HepG2 (cell line): ENCODE measurements around the gene FXN. TPM values are rescaled to one million over a fixed set of nuclear protein-coding genes. Genes with fewer than 3 reads are reported as not detected.

ENCODE experiments used
- ATAC-seq: fragments of 200-7000 bp; cut with Tn5 transposase; 3 replicates; pipeline ENCODE4 v1.9.1; 2020; ENCODE audit warnings: mild to moderate bottlenecking, moderate library complexity
- BruUV-seq: library from RNA; stranded (reverse); fragments of 400-500 nt; replicated peaks from 2 replicates; lab custom pipeline; 2021; lab: Mats Ljungman, UMichigan
- CTCF ChIA-PET: fragments of 300-600 bp; formaldehyde crosslinking; extraction: SDS; loops from one replicate; lab custom pipeline; 2021; ENCODE audit warnings: low total read pairs, inconsistent platforms, low intra/inter-chr PET ratio; lab: Yijun Ruan, JAX
- POLR2A ChIA-PET: fragments of 350-600 bp; sonication (Branson Sonifier 250); formaldehyde crosslinking; loops from one replicate; lab custom pipeline; 2020; ENCODE audit warnings: antibody characterized with exemption, inconsistent platforms; lab: Yijun Ruan, JAX
- DNase-seq: peaks from one replicate; pipeline ENCODE4 v3.0.0-alpha.2; 2015; ENCODE audit warnings: low spot score
- FAIRE-seq: peaks from 3 replicates; lab custom pipeline; 2011; peaks lifted over from hg19 to GRCh38; lab: Jason Lieb, UNC
- H2AFZ ChIP-seq: one replicate; pipeline ENCODE4 v1.6.1; 2011; ENCODE audit warnings: low read length, inconsistent platforms
- H3K27ac ChIP-seq: fragments of 300-600 bp; 3 replicates; pipeline ENCODE4 v1.8.0; 2011; ENCODE audit warnings: mixed run types, mild to moderate bottlenecking, mixed read lengths, low read length, inconsistent platforms; ENCODE audit not compliant: insufficient read depth; ENCODE audit errors: extremely low read length
- H3K27me3 ChIP-seq, 2 experiments: fragments of 200-600 bp in 1 of 2; 2 replicates in 1 of 2; 3 replicates in 1 of 2; pipeline versions ENCODE4 v1.6.0 to v1.8.0; 2011; ENCODE audit warnings: low read length in 2 of 2, mild to moderate bottlenecking in 2 of 2, moderate library complexity in 2 of 2, inconsistent platforms in 1 of 2; ENCODE audit not compliant: insufficient read depth in 2 of 2, control insufficient read depth in 1 of 2
- H3K36me3 ChIP-seq, 2 experiments: fragments of 200-600 bp in 1 of 2; replicated peaks in 1 of 2; 2 replicates in 1 of 2; 3 replicates in 1 of 2; pipeline versions ENCODE4 v1.5.1 to v1.8.0; 2011; ENCODE audit warnings: low read length in 2 of 2, inconsistent platforms in 1 of 2; ENCODE audit not compliant: insufficient read depth in 2 of 2, control insufficient read depth in 1 of 2
- H3K4me1 ChIP-seq: 2 replicates; pipeline ENCODE4 v1.5.1; 2012; ENCODE audit warnings: low read length, inconsistent platforms; ENCODE audit not compliant: insufficient read depth
- H3K4me2 ChIP-seq: 2 replicates; pipeline ENCODE4 v1.6.0; 2011; ENCODE audit warnings: low read depth, low read length, inconsistent platforms
- H3K4me3 ChIP-seq, 3 experiments: fragments of 200-600 bp in 1 of 3; sonication (generic), shearing (Covaris generic) in 1 of 3; replicated peaks in 1 of 3; 2 replicates each; pipeline ENCODE4 v1.5.1; 2011 to 2016; ENCODE audit warnings: low read length in 3 of 3, inconsistent platforms in 2 of 3, low read depth in 2 of 3, mild to moderate bottlenecking in 2 of 3, control low read depth in 1 of 3, mixed read lengths in 1 of 3; ENCODE audit not compliant: insufficient read depth in 1 of 3
- H3K79me2 ChIP-seq: one replicate; pipeline ENCODE4 v1.6.1; 2011; ENCODE audit warnings: low read length, inconsistent platforms; ENCODE audit not compliant: insufficient read depth
- H3K9ac ChIP-seq: 2 replicates; pipeline ENCODE4 v1.6.0; 2011; ENCODE audit warnings: mild to moderate bottlenecking, low read depth, low read length, inconsistent platforms; ENCODE audit not compliant: insufficient read depth
- H3K9me3 ChIP-seq: 2 replicates; pipeline ENCODE4 v1.5.1; 2012; ENCODE audit warnings: mild to moderate bottlenecking, low read length
- H4K20me1 ChIP-seq: 2 replicates; pipeline ENCODE4 v1.6.0; 2011; ENCODE audit warnings: inconsistent platforms, mild to moderate bottlenecking, low read length, moderate library complexity; ENCODE audit not compliant: insufficient read depth
- CBX1 ChIP-seq: IDR thresholded peaks from one replicate; pipeline ENCODE4 v1.6.1; 2016; ENCODE audit warnings: antibody characterized with exemption, low read depth
- KDM5A ChIP-seq: fragments of 200-600 bp; sonication (generic); IDR thresholded peaks from 2 replicates; pipeline ENCODE4 v1.7.0; 2018; ENCODE audit warnings: antibody characterized with exemption, mild to moderate bottlenecking, low read length, borderline replicate concordance
- NR2F1 ChIP-seq, 2 experiments: fragments of 450-650 bp in 1 of 2; formaldehyde crosslinking in 1 of 2; IDR thresholded peaks; 2 replicates each; pipeline versions ENCODE4 v1.5.0 to v1.6.1; 2016 to 2020; ENCODE audit warnings: mild to moderate bottlenecking in 1 of 2, missing compliant biosample characterization in 1 of 2, missing genetic modification reagents in 1 of 2, moderate library complexity in 1 of 2
- PAF1 ChIP-seq: IDR thresholded peaks from 2 replicates; pipeline ENCODE4 v1.6.1; 2016; ENCODE audit warnings: missing genetic modification reagents, missing compliant biosample characterization
- RFX3 ChIP-seq: IDR thresholded peaks from 2 replicates; pipeline ENCODE4 v1.6.1; 2016; ENCODE audit warnings: missing biosample characterization, missing genetic modification reagents
- THAP11 ChIP-seq: IDR thresholded peaks from 2 replicates; pipeline ENCODE4 v1.6.1; 2016; ENCODE audit warnings: missing biosample characterization, missing genetic modification reagents
- ZNF614 ChIP-seq: IDR thresholded peaks from 2 replicates; pipeline ENCODE4 v1.6.1; 2018; ENCODE audit warnings: missing biosample characterization, missing genetic modification reagents, inconsistent platforms, borderline replicate concordance
- ZNF777 ChIP-seq: sonication (generic); formaldehyde crosslinking; IDR thresholded peaks from 2 replicates; pipeline ENCODE4 v1.4.0; 2020; ENCODE audit warnings: missing genetic modification reagents
- in situ Hi-C: cut with HindIII; loops from 2 replicates; pipeline ENCODE4 v1.10.0; 2017; ENCODE audit warnings: low pct_unique_long_range_greater_than_20kb; ENCODE audit not compliant: extremely low pct_ligation_motif_present
- intact Hi-C: fragments of 100-400 bp; cut with micrococcal nuclease; formaldehyde crosslinking; loops from one replicate; pipeline ENCODE4 v1.10.0; 2022; ENCODE audit not compliant: unreplicated experiment
- polyA plus RNA-seq, 8 experiments: library from polyadenylated mRNA; depleted of rRNA in 3 of 8; stranded (reverse) in 7 of 8; unstranded in 1 of 8; fragments of >200 nt; fragmentation: Illumina TruSeq in 4 of 8; extraction: Trizol in 4 of 8; gene quantifications; 2 replicates each; pipeline versions ENCODE4 v1.2.1 to v1.2.3, GENCODE V29; 2011 to 2016; ENCODE audit warnings: low read depth in 4 of 8, missing spikeins in 1 of 8, mixed read lengths in 1 of 8; ENCODE audit not compliant: insufficient read depth in 1 of 8
- total RNA-seq, 5 experiments: library from RNA; depleted of rRNA; stranded (reverse); fragments of >200 nt; fragmentation: Illumina TruSeq; extraction: Trizol; gene quantifications; 2 replicates each; pipeline ENCODE4 v1.2.3, GENCODE V29; 2016; ENCODE audit warnings: low read depth in 1 of 5

FXN gene
- total and polyA plus RNA-seq, 2 of the 13 experiments (the other 11 are each of a cell fraction or from before 2014, with no cell fraction given) = 24.1 to 26.0 TPM

- TF ChIP-seq ZNF777 (CRISPR knock-in tag) (no peak), CBX1 (no peak), NR2F1 (CRISPR knock-in tag; IDR thresholded peaks at IDR 0.05) (no peak), PAF1 (CRISPR knock-in tag) (no peak), ZNF614 (no peak), RFX3 (CRISPR knock-in tag) (no peak)
Measured at GRCh38 chr9:69028754-69029153, 6.8 kb upstream of the FXN start (continued).

GRCh38 chr9:69029535-69029934 is 6.0 kb upstream of the FXN start:
- 0 out of 2 replicates have a peak, but pooled peaks cover 6% of the 10 kb centered on the region for H3K4me1 ChIP-seq
- no TSS peak for BruUV-seq
- in situ Hi-C loops = no loop called here
- H2AFZ ChIP-seq = no peak overlapping the region
- no peak overlapping the region for H3K4me3 ChIP-seq
- FAIRE-seq (no peak), DNase-seq (no peak), ATAC-seq (no peak)
- no peaks in the 10 kb centered on the region for H4K20me1 ChIP-seq
- H3K9ac ChIP-seq = no peak overlapping the region
- H3K27ac ChIP-seq = no peak overlapping the region
- CTCF ChIA-PET = interaction anchor here (4.6 kb wide), 1 partner anchor 446 kb away, joined by 48 read pairs; no protein-coding TSS in a partner anchor
- TF ChIP-seq THAP11 (CRISPR knock-in tag) (no peak), KDM5A (0 out of 2 replicates have a peak, but pooled peaks have one; percentile 22)
- intact Hi-C loops = loop anchor here (10.0 kb wide), 1 partner anchor 325 kb away; the partner anchor contains the start of gene PIP5K1B
- no peaks in the 10 kb centered on the region for H3K27me3 ChIP-seq
- POLR2A ChIA-PET = no interaction called here
- H3K36me3 ChIP-seq = no peaks in the 10 kb centered on the region
- H3K9me3 ChIP-seq = peaks cover 5% of the 10 kb centered on the region
- no peak overlapping the region for H3K4me2 ChIP-seq
- no peaks in the 10 kb centered on the region for H3K79me2 ChIP-seq
